NCI-H460 (cell line): ENCODE data around the gene GBA2. TPM values are rescaled to one million over a fixed set of nuclear protein-coding genes. Genes with fewer than 3 reads are reported as not detected.
A peak's percentile ranks its signal among the peaks of the same experiment; 100 is the strongest.

ENCODE experiments used
- DNase-seq: peaks from one replicate; pipeline ENCODE4 v3.0.0-alpha.2; 2016; ENCODE audit warnings: low read depth; ENCODE audit errors: extremely low read depth
- total RNA-seq: library from RNA; depleted of rRNA; stranded (reverse); fragments of >200 nt; shearing (Covaris generic); gene quantifications from 2 replicates; pipeline ENCODE4 v1.2.3, GENCODE V29; 2014

GBA2 gene
- total RNA-seq, 1 experiment from 2014 or later = 24.0 TPM

GRCh38 chr9:35767458-35767857 lies 18.4 kb upstream of the GBA2 start:
- no peak for DNase-seq

- no peak for DNase-seq
These were observed 18.0 kb upstream of the GBA2 start for GRCh38 chr9:35766997-35767396.

GRCh38 chr9:35763803-35764202 lies 14.8 kb upstream of the GBA2 start:
- DNase-seq = no peak

GRCh38 chr9:35763181-35763580 lies 14.2 kb upstream of the GBA2 start:
- no peak for DNase-seq

GRCh38 chr9:35760651-35761050 lies 11.6 kb upstream of the GBA2 start:
- no peak for DNase-seq

- no peak for DNase-seq
These were observed 10.8 kb upstream of the GBA2 start for GRCh38 chr9:35759795-35760194.

- DNase-seq = no peak
These were observed 9.5 kb upstream of the GBA2 start for GRCh38 chr9:35758475-35759050.

- DNase-seq = no peak
These were observed 8.9 kb upstream of the GBA2 start for GRCh38 chr9:35757892-35758275.

GRCh38 chr9:35757226-35757891 lies 8.3 kb upstream of the GBA2 start:
- peak; percentile 26 for DNase-seq

GRCh38 chr9:35756275-35757225 lies 7.5 kb upstream of the GBA2 start:
- peak; percentile 50 for DNase-seq

- DNase-seq = no peak
These were observed 6.0 kb upstream of the GBA2 start for GRCh38 chr9:35755071-35755470.

- no peak for DNase-seq
These were observed 5.2 kb upstream of the GBA2 start, which contains the start of gene MSMP for GRCh38 chr9:35754264-35754663. TSS of gene MSMP (minus strand) at chr9:35754276. CDS start at chr9:35754129, 147 bp downstream.

- no peak for DNase-seq
These were observed 4.4 kb upstream of the GBA2 start for GRCh38 chr9:35753466-35753865.

- no peak for DNase-seq
These were observed 1.2 kb upstream of the GBA2 start for GRCh38 chr9:35750256-35750531.

GRCh38 chr9:35749515-35750255 lies 657 bp upstream of the GBA2 start:
- no peak for DNase-seq

- no peak for DNase-seq
These were observed 678 bp downstream of the GBA2 start for GRCh38 chr9:35748242-35748857.

- no peak for DNase-seq
These were observed 2.4 kb downstream of the GBA2 start for GRCh38 chr9:35746583-35746982.

- no peak for DNase-seq
These were observed 3.5 kb downstream of the GBA2 start for GRCh38 chr9:35745569-35745968.

- DNase-seq = no peak
These were observed 5.0 kb downstream of the GBA2 start for GRCh38 chr9:35743880-35744518.

- no peak for DNase-seq
These were observed 5.6 kb downstream of the GBA2 start for GRCh38 chr9:35743452-35743851.
